K562 (cell line): Measurements from ENCODE around the gene DYNLT4. TPM values are rescaled to one million over a fixed set of nuclear protein-coding genes. Genes with fewer than 3 reads are reported as not detected.

ENCODE experiments used
- ETS2 ChIP-seq: IDR thresholded peaks from 2 replicates; pipeline ENCODE4 v1.6.1; 2016; ENCODE audit warnings: borderline replicate concordance, missing genetic modification characterization, mild to moderate bottlenecking, moderate library complexity, missing compliant biosample characterization; ENCODE audit not compliant: poor library complexity, severe bottlenecking
- GABPB1 ChIP-seq: sonication (generic); formaldehyde crosslinking; IDR thresholded peaks from 2 replicates; pipeline ENCODE4 v1.8.0; 2022; ENCODE audit warnings: mild to moderate bottlenecking, missing genetic modification reagents
- RB1 ChIP-seq: fragments of 450-650 bp; IDR thresholded peaks from 2 replicates; pipeline ENCODE4 v1.6.1; 2017; ENCODE audit warnings: low read depth, mild to moderate bottlenecking
- SRF ChIP-seq, 2 experiments: fragments of 250-450, 450-650 bp in 1 of 2; sonication (Bioruptor Pico) in 1 of 2; sonication (generic) in 1 of 2; formaldehyde crosslinking; IDR thresholded peaks; 2 replicates each; pipeline versions ENCODE4 v1.5.0 to v1.5.1; 2020 to 2022; ENCODE audit warnings: mild to moderate bottlenecking in 1 of 2, missing genetic modification reagents in 1 of 2
- TBP ChIP-seq: optimal IDR thresholded peaks from 2 replicates; pipeline ENCODE3; 2011; ENCODE audit warnings: low read depth, low read length, improper control_type of control experiment
- ZBTB7A ChIP-seq: IDR thresholded peaks from 2 replicates; pipeline ENCODE4 v1.6.1; 2011; ENCODE audit warnings: low read depth, mild to moderate bottlenecking, low read length, moderate library complexity, borderline replicate concordance; ENCODE audit not compliant: control insufficient read depth
- ZNF639 ChIP-seq, 2 experiments: fragments of 200-800 bp in 1 of 2; sonication (Bioruptor generic) in 1 of 2; sonication (generic) in 1 of 2; formaldehyde crosslinking in 1 of 2; IDR thresholded peaks in 1 of 2; conservative IDR thresholded peaks in 1 of 2; 2 replicates each; pipeline versions ENCODE4 v1.5.0 to v1.6.1; 2016 to 2020; ENCODE audit warnings: missing compliant biosample characterization in 1 of 2, missing genetic modification characterization in 1 of 2, missing genetic modification reagents in 1 of 2
- ZNF655 ChIP-seq: fragments of 250-450 bp; sonication (Bioruptor Pico); IDR thresholded peaks from 2 replicates; pipeline ENCODE4 v1.5.0; 2021
- ZNF699 ChIP-seq: fragments of 250-450 bp; sonication (Bioruptor Pico); IDR thresholded peaks from 2 replicates; pipeline ENCODE4 v1.8.0; 2021; ENCODE audit warnings: mild to moderate bottlenecking, moderate library complexity; ENCODE audit not compliant: insufficient replicate concordance
- polyA plus RNA-seq, 8 experiments: library from polyadenylated mRNA; depleted of rRNA in 4 of 8; stranded (reverse) in 5 of 8; unstranded in 3 of 8; fragments of >200 nt; fragmentation: Nextera tagmentation in 2 of 8; fragmentation: Illumina TruSeq in 1 of 8; extraction: Ambion mirVana in 2 of 8; extraction: Trizol in 1 of 8; gene quantifications; 2 replicates each; pipeline versions ENCODE4 v1.2.1 to v1.2.3, GENCODE V29; 2011 to 2014; ENCODE audit warnings: inconsistent platforms in 1 of 8, missing spikeins in 1 of 8
- total RNA-seq, 7 experiments: library from RNA; depleted of rRNA in 6 of 7; stranded (reverse); fragments of >200 nt in 6 of 7; fragmentation: Illumina TruSeq in 2 of 7; extraction: Trizol in 2 of 7; gene quantifications; 2 replicates each; pipeline versions ENCODE4 v1.2.1 to v1.2.3, GENCODE V29; 2011 to 2021; ENCODE audit warnings: low replicate concordance in 1 of 7
- TF ChIP-seq, protein P1 (sequence below), 2 experiments: fragments of 450-650 bp in 1 of 2; sonication (generic) in 1 of 2; formaldehyde crosslinking in 1 of 2; IDR thresholded peaks; 2 replicates each; pipeline versions ENCODE4 v1.7.1 to v1.9.0; 2016 to 2022; ENCODE audit warnings: inconsistent platforms in 1 of 2, mild to moderate bottlenecking in 1 of 2, missing genetic modification reagents in 1 of 2

DYNLT4 gene
- total and polyA plus RNA-seq, 9 of the 15 experiments (the other 6 are each of a cell fraction or from before 2014, with no cell fraction given): 0.29 to 0.73 TPM; not detected in 7

DNA sequence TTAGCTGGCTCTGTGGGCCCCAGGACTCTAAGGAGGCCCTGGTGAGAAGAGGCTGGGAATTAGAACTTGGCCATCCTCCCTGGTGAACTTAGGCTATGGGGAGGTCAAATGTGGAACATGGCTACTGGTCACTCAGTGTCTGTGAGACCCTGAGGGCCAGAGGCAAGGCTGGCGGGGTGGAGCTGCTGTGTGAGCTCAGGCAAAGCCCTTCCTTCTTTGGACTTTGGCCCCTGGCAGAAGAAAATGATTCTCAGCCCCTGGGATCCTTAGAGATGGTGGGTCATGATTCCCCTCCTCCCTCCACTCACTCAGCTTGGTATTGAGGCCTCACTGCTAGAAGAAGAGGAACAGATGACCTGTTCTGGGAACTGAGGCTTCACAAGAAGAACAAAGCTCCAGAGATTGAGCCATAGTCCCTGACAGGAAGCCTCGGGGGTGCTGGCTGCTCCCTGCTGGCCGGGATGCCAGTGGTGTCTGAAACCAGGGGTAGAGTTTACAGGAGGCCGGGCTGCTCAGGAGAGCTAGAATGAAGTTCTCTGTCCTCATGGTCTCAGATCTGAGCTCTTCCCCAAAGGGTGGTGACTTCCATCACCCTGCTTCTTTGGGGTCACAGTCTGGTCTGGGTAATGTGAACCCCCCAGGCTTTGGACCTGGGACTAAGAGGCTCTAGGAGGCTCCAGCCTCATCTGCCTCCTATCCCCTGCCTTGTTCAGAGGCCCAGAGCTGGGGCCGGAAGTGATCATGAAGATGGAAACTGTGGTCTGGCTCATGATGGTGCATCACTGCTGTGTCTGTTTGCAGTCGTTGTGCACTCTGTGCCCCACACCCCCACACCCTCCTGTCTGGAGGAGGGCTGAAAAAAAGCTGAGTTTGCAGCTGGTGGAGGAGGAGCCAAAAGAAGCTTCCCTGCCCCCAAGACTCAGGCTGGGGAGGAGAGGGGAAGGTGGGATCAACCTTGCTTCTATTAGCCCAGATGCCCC, 2.1 kb upstream of the DYNLT4 start (continued):
- TF ChIP-seq, protein P1, sequence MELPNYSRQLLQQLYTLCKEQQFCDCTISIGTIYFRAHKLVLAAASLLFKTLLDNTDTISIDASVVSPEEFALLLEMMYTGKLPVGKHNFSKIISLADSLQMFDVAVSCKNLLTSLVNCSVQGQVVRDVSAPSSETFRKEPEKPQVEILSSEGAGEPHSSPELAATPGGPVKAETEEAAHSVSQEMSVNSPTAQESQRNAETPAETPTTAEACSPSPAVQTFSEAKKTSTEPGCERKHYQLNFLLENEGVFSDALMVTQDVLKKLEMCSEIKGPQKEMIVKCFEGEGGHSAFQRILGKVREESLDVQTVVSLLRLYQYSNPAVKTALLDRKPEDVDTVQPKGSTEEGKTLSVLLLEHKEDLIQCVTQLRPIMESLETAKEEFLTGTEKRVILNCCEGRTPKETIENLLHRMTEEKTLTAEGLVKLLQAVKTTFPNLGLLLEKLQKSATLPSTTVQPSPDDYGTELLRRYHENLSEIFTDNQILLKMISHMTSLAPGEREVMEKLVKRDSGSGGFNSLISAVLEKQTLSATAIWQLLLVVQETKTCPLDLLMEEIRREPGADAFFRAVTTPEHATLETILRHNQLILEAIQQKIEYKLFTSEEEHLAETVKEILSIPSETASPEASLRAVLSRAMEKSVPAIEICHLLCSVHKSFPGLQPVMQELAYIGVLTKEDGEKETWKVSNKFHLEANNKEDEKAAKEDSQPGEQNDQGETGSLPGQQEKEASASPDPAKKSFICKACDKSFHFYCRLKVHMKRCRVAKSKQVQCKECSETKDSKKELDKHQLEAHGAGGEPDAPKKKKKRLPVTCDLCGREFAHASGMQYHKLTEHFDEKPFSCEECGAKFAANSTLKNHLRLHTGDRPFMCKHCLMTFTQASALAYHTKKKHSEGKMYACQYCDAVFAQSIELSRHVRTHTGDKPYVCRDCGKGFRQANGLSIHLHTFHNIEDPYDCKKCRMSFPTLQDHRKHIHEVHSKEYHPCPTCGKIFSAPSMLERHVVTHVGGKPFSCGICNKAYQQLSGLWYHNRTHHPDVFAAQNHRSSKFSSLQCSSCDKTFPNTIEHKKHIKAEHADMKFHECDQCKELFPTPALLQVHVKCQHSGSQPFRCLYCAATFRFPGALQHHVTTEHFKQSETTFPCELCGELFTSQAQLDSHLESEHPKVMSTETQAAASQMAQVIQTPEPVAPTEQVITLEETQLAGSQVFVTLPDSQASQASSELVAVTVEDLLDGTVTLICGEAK (IDR thresholded peaks at IDR 0.05): no peak
- TF ChIP-seq, protein P1 (CRISPR knock-in tag; IDR thresholded peaks at IDR 0.05): no peak
- TF ChIP-seq ZNF699: no peak
- TF ChIP-seq TBP: no peak
- TF ChIP-seq ZNF639 (CRISPR knock-in tag; conservative IDR thresholded peaks at IDR 0.05 in 1 of 2, IDR thresholded peaks at IDR 0.05 in 1 of 2): no peak
- no peak; the same call in 1 of the 2 replicates for TF ChIP-seq GABPB1
- no peak for TF ChIP-seq ETS2 (tag)
- TF ChIP-seq ZNF655 (CRISPR knock-in tag): no peak
- TF ChIP-seq SRF (CRISPR knock-in tag; IDR thresholded peaks at IDR 0.05): 0 out of 4 replicates have a peak, but pooled peaks of 1 of the 2 experiments have one; percentile 45
- TF ChIP-seq ZBTB7A: peak; percentile 20; the same call in 1 of the 2 replicates
- no peak for TF ChIP-seq RB1
